Stimulated activated CD8-positive, alpha-beta memory T cell treated with anti-CD3 and anti-CD28 coated beads, Interleukin-7, amount 100 ng/mL, for 48 hours (primary cell): Measurements from ENCODE around the gene TMEM62.
"Not testable (repeated sequence)": the region's sequence is repeated elsewhere in the genome, so short reads cannot be mapped to it uniquely, and the experiment has no call there.

ENCODE experiments used
- DNase-seq, 2 donors: peaks; one replicate each; pipeline ENCODE4 v3.0.0-alpha.2; 2020; ENCODE audit warnings: low read depth in 1 of 2; ENCODE audit errors: extremely low read depth in 1 of 2

The TMEM62 gene

GRCh38 chr15:43207024-43207423, 73.6 kb downstream of the TMEM62 start:
- no peak for DNase-seq

- no peak for DNase-seq
These were observed 74.9 kb downstream of the TMEM62 start for GRCh38 chr15:43208052-43209002.

- DNase-seq: no peak
These were observed 75.9 kb downstream of the TMEM62 start for GRCh38 chr15:43209059-43209824.

GRCh38 chr15:43210172-43210745, 76.9 kb downstream of the TMEM62 start:
- DNase-seq: no peak

- no peak for DNase-seq
These were observed 77.4 kb downstream of the TMEM62 start for GRCh38 chr15:43210807-43211206.

- DNase-seq: no peak
These were observed 77.9 kb downstream of the TMEM62 start for GRCh38 chr15:43211224-43211735.

GRCh38 chr15:43212299-43212698, 78.9 kb downstream of the TMEM62 start:
- no peak for DNase-seq

- no peak for DNase-seq
These were observed 79.6 kb downstream of the TMEM62 start for GRCh38 chr15:43212951-43213350.

- DNase-seq: no peak
These were observed 80.1 kb downstream of the TMEM62 start for GRCh38 chr15:43213466-43213865.

- no peak for DNase-seq
These were observed 80.8 kb downstream of the TMEM62 start for GRCh38 chr15:43214169-43214568.

- no peak for DNase-seq
These were observed 81.4 kb downstream of the TMEM62 start for GRCh38 chr15:43214592-43215295.

- no peak for DNase-seq
These were observed 82.6 kb downstream of the TMEM62 start for GRCh38 chr15:43215961-43216360.

GRCh38 chr15:43218908-43219706, 85.7 kb downstream of the TMEM62 start:
- no peak for DNase-seq

GRCh38 chr15:43219929-43220928, 86.8 kb downstream of the TMEM62 start:
- no peak for DNase-seq

- no peak for DNase-seq
These were observed 87.6 kb downstream of the TMEM62 start, which contains the start of gene EPB42 for GRCh38 chr15:43220991-43221403. Gene EPB42, minus strand, starts transcription at chr15:43221018. Its CDS starts 193 bp downstream, at chr15:43220825.

- no peak for DNase-seq
These were observed 88.0 kb downstream of the TMEM62 start for GRCh38 chr15:43221422-43221821.

GRCh38 chr15:43225201-43225949, 92.0 kb downstream of the TMEM62 start:
- peak in 1 of 2 donors; percentile 30 for DNase-seq

GRCh38 chr15:43225950-43226255, 92.5 kb downstream of the TMEM62 start:
- not testable (repeated sequence) for DNase-seq
